Vagina (tissue), 2 donors: ENCODE measurements around the gene LDLRAD4. TPM values are rescaled to one million over a fixed set of nuclear protein-coding genes. Genes with fewer than 3 reads are reported as not detected.

Experiments
- DNase-seq, 2 donors: peaks; one replicate each; pipeline ENCODE4 v3.0.0-alpha.2; 2017; ENCODE audit errors: extremely low spot score in 2 of 2
- H3K27ac ChIP-seq: fragments of 200-600 bp; sonication (generic); one replicate; pipeline ENCODE4 v1.5.1; 2019
- H3K27me3 ChIP-seq: fragments of 200-600 bp; sonication (generic); one replicate; pipeline ENCODE4 v1.5.1; 2019
- H3K36me3 ChIP-seq, 2 donors: fragments of 200-600 bp; sonication (generic); one replicate each; pipeline ENCODE4 v1.5.1; 2017 to 2019
- H3K4me1 ChIP-seq: fragments of 200-600 bp; sonication (generic); one replicate; pipeline ENCODE4 v1.5.1; 2019
- H3K4me3 ChIP-seq, 2 donors: fragments of 200-600 bp; sonication (generic); 1 replicate in 1 of 2; 2 replicates in 1 of 2; pipeline ENCODE4 v1.5.1; 2016 to 2019
- H3K9me3 ChIP-seq: fragments of 200-600 bp; sonication (generic); one replicate; pipeline ENCODE4 v1.5.1; 2019
- CTCF ChIP-seq, 3 experiments: fragments of 450-650 bp in 2 of 3; fragments of 200-600 bp in 1 of 3; sonication (generic) in 1 of 3; IDR thresholded peaks; one replicate each; pipeline ENCODE4 v1.5.1; 2017 to 2019; ENCODE audit warnings: antibody characterized with exemption in 3 of 3, mild to moderate bottlenecking in 2 of 3, moderate library complexity in 2 of 3
- POLR2A ChIP-seq, 2 donors: fragments of 450-650 bp; IDR thresholded peaks; one replicate each; pipeline ENCODE4 v1.6.1; 2017; ENCODE audit warnings: antibody characterized with exemption in 2 of 2, mild to moderate bottlenecking in 2 of 2, moderate library complexity in 2 of 2
- POLR2AphosphoS5 ChIP-seq, 2 donors: sonication (generic); formaldehyde crosslinking; IDR thresholded peaks; one replicate each; pipeline ENCODE4 v1.9.0; 2017; ENCODE audit warnings: antibody characterized with exemption in 2 of 2, mild to moderate bottlenecking in 2 of 2, low read depth in 1 of 2; ENCODE audit not compliant: insufficient read depth in 1 of 2
- intact Hi-C: fragments of 100-400 bp; cut with DNase I; formaldehyde crosslinking; loops from one replicate; pipeline ENCODE4 v1.15.1; 2023
- total RNA-seq: library from RNA; depleted of rRNA; stranded (reverse); fragments of >200 nt; gene quantifications from one replicate; pipeline ENCODE4 v1.2.3, GENCODE V29; 2016

Gene LDLRAD4
- total RNA-seq, 1 donor from 2014 or later, result 24.3 TPM

- Histone ChIP-seq H3K4me1 (peaks cover 17% of the 10 kb centered on the region), H3K36me3 (no peaks in the 10 kb centered on the region), H3K27me3 (no peaks in the 10 kb centered on the region), H3K27ac (no peak overlapping the region), H3K4me3 (no peak overlapping the region), H3K9me3 (no peaks in the 10 kb centered on the region)
- intact Hi-C loops, result no loop called here
- TF ChIP-seq POLR2A (IDR thresholded peaks at IDR 0.05), result no peak
- no peak for TF ChIP-seq POLR2AphosphoS5 (IDR thresholded peaks at IDR 0.05; ENCODE audit: insufficient read depth in 1 of 2, low read depth in 1 of 2)
- no peak for TF ChIP-seq CTCF (IDR thresholded peaks at IDR 0.05)
- DNase-seq, result peak; percentile 25 to 77
Observed at GRCh38 chr18:13558790-13559189, 340.2 kb downstream of the LDLRAD4 start.

GRCh38 chr18:13559754-13560153 lies 341.2 kb downstream of the LDLRAD4 start:
- intact Hi-C loops, result no loop called here
- DNase-seq, result no peak
- TF ChIP-seq CTCF (IDR thresholded peaks at IDR 0.05) (no peak), POLR2AphosphoS5 (IDR thresholded peaks at IDR 0.05; ENCODE audit: insufficient read depth in 1 of 2, low read depth in 1 of 2) (no peak), POLR2A (IDR thresholded peaks at IDR 0.05) (no peak)
- H3K36me3 ChIP-seq, result no peaks in the 10 kb centered on the region
- no peaks in the 10 kb centered on the region for H3K9me3 ChIP-seq
- H3K27me3 ChIP-seq, result no peaks in the 10 kb centered on the region
- H3K4me1 ChIP-seq, result peaks cover 21% of the 10 kb centered on the region
- no peak overlapping the region for H3K27ac ChIP-seq
- no peak overlapping the region for H3K4me3 ChIP-seq

GRCh38 chr18:13560306-13560705 lies 341.7 kb downstream of the LDLRAD4 start:
- Histone ChIP-seq H3K27ac (no peak overlapping the region), H3K9me3 (no peaks in the 10 kb centered on the region), H3K36me3 (no peaks in the 10 kb centered on the region), H3K4me1 (peaks cover 25% of the 10 kb centered on the region), H3K27me3 (no peaks in the 10 kb centered on the region), H3K4me3 (no peak overlapping the region)
- DNase-seq, result no peak
- intact Hi-C loops, result no loop called here
- TF ChIP-seq POLR2AphosphoS5 (IDR thresholded peaks at IDR 0.05; ENCODE audit: insufficient read depth in 1 of 2, low read depth in 1 of 2) (no peak), CTCF (IDR thresholded peaks at IDR 0.05) (no peak), POLR2A (IDR thresholded peaks at IDR 0.05) (no peak)

- TF ChIP-seq POLR2AphosphoS5 (IDR thresholded peaks at IDR 0.05; ENCODE audit: insufficient read depth in 1 of 2, low read depth in 1 of 2), result no peak
- no peak for TF ChIP-seq CTCF (IDR thresholded peaks at IDR 0.05)
- no peak for TF ChIP-seq POLR2A (IDR thresholded peaks at IDR 0.05)
- Histone ChIP-seq H3K27me3 (no peaks in the 10 kb centered on the region), H3K9me3 (no peaks in the 10 kb centered on the region), H3K27ac (no peak overlapping the region), H3K4me1 (peaks cover 36% of the 10 kb centered on the region), H3K36me3 (no peaks in the 10 kb centered on the region), H3K4me3 (no peak overlapping the region)
- no peak for DNase-seq
- intact Hi-C loops, result no loop called here
Observed at GRCh38 chr18:13562494-13563029, 344.0 kb downstream of the LDLRAD4 start.

- Histone ChIP-seq H3K36me3 (no peaks in the 10 kb centered on the region), H3K9me3 (no peaks in the 10 kb centered on the region), H3K27me3 (no peaks in the 10 kb centered on the region), H3K4me3 (no peak overlapping the region), H3K4me1 (peaks cover 38% of the 10 kb centered on the region), H3K27ac (no peak overlapping the region)
- intact Hi-C loops, result no loop called here
- DNase-seq, result no peak
- TF ChIP-seq CTCF (IDR thresholded peaks at IDR 0.05), result no peak
- no peak for TF ChIP-seq POLR2AphosphoS5 (IDR thresholded peaks at IDR 0.05; ENCODE audit: insufficient read depth in 1 of 2, low read depth in 1 of 2)
- no peak for TF ChIP-seq POLR2A (IDR thresholded peaks at IDR 0.05)
Observed at GRCh38 chr18:13563390-13563805, 344.8 kb downstream of the LDLRAD4 start.
